SKM-1 treated with dmso at 0.1 percent for 144 hours (cell line): ENCODE data around the gene PROM1.

ENCODE experiments used
- DNase-seq: peaks from one replicate; lab custom pipeline; 2025; ENCODE audit not compliant: unreplicated experiment; lab: John Stamatoyannopoulos, UW

Gene PROM1

DNA sequence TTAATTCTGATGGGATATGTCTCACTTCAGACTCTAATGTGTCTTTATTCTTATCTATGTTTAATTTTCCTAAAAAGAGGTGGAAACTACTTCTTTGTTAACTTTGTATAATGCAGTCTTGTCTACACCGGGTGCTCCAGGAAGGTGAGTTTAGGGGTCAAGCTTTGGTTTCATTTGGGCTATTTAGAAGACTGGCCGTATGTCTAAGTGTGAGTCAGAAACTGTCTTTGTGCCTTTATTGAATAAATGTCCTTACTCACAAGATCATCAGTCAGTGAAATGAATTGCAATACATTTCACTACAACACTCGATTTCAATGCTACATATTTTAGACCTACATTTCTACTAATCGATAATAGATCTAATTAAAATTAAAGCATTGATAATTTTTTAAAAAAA is 56.2 kb downstream of the PROM1 start:
- DNase-seq: no peak

DNA sequence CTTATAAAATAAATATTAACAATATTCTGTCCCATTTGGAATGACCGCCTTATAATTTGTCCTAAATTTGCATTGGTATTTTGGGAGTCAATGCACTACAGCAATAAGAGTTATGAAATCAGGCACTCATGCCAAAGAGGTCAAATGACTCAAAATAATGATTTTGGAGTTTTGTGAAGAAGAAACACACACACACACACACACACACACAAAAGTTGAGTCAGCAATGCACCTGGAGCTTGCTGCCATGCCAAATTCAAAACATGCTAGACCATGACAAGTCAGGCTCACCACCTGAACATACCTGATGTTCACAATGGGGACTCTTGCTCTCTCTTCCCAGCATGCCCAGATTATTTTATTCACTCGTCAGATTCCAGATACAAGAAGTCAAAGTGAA is 56.7 kb downstream of the PROM1 start:
- DNase-seq: no peak

DNA sequence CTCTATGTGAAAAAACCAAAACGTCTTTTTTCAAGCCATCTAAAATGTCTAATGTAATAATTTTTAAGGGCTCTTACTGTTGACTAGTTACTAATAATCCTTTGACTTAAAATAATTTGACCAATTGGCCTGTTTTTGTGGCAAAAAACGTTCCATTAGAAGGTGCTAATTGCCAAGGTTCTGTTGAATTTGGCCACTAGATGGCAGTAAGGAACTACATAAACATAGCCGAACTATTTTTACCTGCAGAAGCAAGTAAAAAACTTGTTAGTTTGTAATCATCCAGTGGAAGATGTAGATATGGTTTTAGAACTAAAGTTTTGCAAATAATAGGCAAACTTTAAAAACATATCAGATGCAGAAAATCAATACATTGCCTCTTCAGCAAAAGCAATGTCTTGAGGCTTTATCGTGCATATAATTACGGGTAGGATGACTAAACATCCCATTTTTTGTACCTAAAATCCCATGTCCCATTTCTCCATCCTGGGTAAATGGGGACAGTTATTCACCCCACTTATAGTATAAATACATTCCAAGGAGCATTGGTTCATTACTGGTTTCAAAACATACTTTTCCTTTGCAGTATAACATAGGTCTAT is 57.6 kb downstream of the PROM1 start:
- DNase-seq: peak; percentile 24

- DNase-seq: no peak
These were observed 58.6 kb downstream of the PROM1 start for GRCh38 chr4:16025268-16025667.

DNA sequence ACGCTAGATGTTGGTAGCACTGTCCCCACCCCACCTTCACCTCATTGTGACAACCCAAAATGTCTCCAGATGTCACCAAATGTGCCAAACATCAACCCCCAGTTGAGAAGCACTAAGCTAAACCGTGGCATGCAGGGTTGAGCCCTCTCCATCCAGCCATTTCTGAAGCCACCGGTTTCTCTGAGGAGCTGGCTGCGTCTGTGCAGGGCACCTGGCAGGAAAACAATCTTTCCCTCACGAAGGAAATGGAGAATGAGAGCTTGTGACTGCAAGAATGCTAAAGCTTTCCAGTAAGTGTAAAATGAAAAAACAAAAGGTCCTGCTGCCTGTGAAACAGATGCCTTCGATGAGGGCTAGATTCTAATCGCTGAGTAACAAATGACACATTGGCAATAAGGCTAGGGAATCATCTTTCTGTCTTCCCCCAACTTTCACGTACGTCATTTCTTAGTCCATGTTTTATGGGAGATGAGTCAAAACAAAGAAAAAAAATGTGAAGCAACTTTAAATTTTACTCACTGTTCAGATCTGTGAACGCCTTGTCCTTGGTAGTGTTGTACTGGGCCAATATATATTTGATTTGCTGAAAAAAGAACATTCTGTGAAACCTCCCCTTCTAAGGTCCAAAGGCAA is 59.9 kb downstream of the PROM1 start:
- no peak for DNase-seq

GRCh38 chr4:16021804-16022560 is 61.8 kb downstream of the PROM1 start:
- DNase-seq: no peak

GRCh38 chr4:16019649-16020048 is 64.2 kb downstream of the PROM1 start:
- no peak for DNase-seq

DNA sequence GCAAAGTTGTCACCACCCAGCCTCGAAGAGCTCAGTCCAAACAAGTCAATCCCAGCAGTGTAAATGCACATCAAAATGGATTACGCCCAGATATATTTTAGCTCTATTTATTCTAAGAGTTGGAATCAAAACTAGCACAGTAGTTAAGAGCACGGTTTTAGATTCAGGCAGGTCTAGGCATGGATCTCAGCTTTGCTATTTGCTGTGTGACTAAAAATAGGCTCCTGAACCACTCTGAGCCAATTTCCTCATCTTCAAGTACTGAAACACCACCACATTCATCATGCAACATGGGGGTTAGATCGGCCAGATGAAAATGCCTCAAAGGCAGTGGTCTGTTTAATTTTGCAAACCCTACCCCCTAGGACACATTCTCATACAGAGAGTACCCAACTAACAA is 65.0 kb downstream of the PROM1 start:
- no peak for DNase-seq

DNA sequence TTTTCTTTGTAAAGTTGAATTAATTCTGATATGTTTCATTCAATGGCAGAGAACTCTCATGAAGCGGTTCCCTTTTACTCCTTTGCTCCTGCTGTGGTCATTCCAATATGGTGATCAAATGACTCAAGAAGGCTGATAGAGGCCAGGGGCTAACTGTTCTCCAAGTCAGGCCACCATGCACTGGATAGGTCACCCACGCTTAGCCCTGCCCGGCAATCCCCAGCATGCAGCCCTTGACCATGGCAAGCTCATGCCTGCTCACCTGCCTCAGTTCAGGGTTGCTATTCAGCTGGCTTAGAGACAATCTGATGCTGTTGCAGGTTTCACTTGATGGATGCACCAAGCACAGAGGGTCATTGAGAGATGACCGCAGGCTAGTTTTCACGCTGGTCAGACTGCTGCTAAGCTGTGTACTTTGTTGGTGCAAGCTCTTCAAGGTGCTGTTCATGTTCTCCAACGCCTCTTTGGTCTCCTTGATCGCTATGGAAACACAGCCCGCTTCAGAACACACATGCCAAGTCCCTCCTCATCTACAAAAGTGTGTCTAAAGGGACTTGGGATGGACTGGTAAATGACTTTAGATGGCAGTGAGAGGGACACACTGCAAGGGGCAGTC is 65.7 kb downstream of the PROM1 start:
- no peak for DNase-seq

DNA sequence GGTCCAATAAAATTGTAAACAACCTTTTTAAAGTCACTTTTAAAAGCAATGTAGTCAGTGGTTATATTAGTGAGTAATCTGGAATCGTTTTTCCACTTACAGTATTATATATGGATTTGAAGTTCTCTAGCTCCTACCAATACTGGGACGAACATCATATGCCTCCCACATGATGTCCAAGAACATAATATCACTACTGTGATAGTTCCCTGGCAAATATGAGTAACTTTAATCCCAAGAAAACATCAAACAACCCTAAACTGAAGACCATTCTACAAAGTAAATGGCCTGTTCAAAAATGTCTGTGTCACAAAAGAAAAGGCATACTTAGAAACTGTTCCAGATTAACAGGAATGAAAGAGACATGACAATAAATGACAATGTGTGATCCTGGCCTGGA is 67.3 kb downstream of the PROM1 start:
- no peak for DNase-seq

- DNase-seq: no peak
These were observed 72.7 kb downstream of the PROM1 start for GRCh38 chr4:16011173-16011572.

- DNase-seq: no peak
These were observed 74.7 kb downstream of the PROM1 start for GRCh38 chr4:16009153-16009552.

DNA sequence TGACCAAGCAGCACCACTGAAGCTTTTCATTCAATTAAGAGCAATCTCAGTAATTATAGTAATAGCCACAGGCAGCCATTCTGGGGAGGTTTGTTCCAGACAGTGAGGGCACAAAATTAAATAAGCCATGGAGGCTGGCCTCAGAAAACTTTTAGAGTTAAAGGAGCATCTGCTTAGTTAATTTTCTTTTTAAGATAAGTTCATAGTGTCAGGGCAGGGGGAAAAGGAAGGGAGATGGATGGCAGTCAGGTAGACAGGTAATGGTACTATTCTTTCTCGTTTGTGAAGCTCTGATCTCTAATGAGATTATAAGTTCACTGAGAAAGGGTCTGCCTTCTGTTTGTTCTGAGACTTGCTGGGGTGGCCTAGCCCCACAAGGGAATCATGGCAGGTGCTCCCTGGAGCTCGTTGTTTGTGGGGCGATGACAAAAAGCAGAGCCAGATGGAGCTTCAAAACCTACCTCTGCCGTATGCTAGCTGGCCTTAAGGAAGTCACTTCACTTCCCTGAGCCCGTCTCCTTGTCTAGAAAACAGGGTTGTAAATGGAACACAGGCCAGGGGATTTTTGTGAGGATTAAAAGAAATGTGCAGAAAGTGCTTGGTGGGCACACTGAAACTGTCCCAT is 76.2 kb downstream of the PROM1 start:
- DNase-seq: no peak

- no peak for DNase-seq
These were observed 76.9 kb downstream of the PROM1 start for GRCh38 chr4:16006771-16007446.

DNA sequence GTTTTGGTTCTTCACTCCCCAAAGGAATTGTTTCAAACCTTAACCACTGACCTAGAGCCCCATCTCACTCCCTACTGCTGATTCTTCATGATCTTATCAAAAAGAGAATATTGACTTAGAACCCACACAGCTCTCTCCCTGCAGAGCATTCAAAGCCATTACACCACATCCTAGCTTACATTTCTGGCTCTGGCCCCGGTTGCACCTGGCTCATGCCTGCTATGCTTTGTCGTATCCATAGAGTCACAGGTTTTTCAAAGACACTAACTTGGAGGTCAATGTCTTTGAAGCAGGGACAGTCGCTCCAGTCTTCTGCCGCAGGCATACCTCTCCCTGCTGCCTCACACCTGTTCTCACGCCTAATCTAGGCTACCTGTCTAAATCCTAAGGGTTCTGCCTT is 78.1 kb downstream of the PROM1 start:
- no peak for DNase-seq

GRCh38 chr4:16001484-16001858 is 82.4 kb downstream of the PROM1 start:
- DNase-seq: peak; percentile 83

- no peak for DNase-seq
These were observed 82.9 kb downstream of the PROM1 start for GRCh38 chr4:16000708-16001483.

DNA sequence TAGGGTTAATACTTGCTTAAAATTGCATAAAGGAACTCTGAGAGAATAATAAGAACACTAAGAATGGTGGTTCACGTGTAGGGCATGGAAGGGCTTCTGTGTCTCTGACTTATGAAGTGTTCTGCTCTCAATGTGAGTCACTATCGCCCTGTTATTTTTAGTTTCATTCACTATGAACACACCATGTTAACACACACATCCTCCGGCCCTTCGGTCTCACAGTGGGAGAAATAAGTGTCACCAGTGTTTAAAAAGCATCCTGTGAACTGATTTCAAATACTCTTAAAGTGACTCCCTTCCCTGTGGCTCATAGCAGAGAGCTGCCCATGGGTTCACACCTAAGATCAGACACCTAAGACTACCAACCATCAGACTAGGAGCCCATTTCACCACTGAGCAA is 87.0 kb downstream of the PROM1 start:
- no peak for DNase-seq

DNA sequence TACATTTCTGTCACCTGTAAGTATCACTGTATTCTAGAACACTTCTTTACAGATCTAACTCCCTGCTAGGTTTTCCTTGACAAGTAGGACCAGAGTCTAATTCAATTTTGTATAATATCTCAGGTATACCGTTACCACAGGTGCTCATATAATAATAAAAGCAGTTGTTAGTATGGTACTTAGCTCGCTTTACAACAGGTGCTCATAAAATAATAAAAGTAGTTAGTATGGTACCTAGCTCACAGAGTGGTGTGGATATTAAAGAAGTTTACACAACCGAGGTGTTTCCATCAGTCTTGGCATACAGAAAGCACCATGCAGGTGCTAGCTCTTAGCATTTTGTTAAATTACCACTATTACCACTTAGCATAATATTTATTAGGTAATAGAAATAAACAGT is 88.0 kb downstream of the PROM1 start:
- no peak for DNase-seq

DNA sequence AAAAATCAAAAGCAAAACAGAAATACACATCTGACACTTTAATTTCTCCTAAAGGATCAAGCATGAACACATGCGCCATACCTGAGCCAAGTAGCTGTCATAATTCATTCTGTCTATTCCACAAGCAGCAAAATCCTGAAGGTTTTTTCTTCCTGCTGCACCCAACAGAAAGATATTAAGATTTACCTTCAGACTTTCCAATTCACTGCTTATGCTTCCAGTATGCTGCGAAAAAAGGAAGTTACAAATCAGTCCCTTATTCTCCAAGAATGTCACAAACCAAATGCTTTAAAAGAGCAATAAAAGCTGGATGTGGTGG is 91.7 kb downstream of the PROM1 start:
- DNase-seq: peak; percentile 43
